HK-2 (cell line): ENCODE measurements around the gene OAS3.

Experiments used
- DNase-seq: peaks from one replicate; pipeline ENCODE4 v3.0.0-alpha.2; 2018; ENCODE audit not compliant: unreplicated experiment

Gene OAS3

GRCh38 chr12:113019025-113019424, 80.8 kb downstream of the OAS3 start:
- no peak for DNase-seq

- no peak for DNase-seq
Observed at GRCh38 chr12:113021500-113021899, 83.2 kb downstream of the OAS3 start.
